Fibroblast of peridontal ligament (primary cell): Measurements from ENCODE around the gene PPM1M.
"Not testable (repeated sequence)": the region's sequence is repeated elsewhere in the genome, so short reads cannot be mapped to it uniquely, and the experiment has no call there.

Source experiments
- DNase-seq: peaks from one replicate; pipeline ENCODE4 v3.0.0-alpha.2; 2010; ENCODE audit errors: extremely low read depth

PPM1M gene

DNA sequence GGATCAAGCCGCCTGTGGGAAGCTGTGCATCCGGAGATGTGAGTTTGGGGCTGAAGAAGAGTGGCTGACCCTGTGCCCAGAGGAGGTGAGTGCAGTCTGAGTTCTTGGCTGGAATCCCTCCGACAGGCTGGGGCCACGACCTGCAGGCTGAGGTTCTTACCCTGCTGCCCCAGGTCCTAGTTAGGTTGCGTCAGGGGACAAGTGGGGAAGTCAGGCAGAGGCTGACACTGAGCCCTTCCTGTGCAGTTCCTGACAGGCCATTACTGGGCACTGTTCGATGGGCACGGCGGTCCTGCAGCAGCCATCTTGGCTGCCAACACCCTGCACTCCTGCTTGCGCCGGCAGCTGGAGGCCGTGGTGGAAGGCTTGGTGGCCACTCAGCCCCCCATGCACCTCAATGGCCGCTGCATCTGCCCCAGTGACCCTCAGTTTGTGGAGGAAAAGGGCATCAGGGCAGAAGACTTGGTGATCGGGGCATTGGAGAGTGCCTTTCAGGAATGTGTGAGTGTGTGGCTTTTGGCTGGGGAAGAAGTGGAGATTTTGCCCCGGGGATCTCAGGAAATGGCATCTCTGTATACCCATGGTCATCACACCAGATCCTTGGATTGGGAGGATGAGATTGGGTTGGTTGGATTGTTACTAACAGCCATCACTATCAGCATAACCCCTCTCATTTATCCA lies 1.3 kb downstream of the PPM1M start:
- DNase-seq: no peak

DNA sequence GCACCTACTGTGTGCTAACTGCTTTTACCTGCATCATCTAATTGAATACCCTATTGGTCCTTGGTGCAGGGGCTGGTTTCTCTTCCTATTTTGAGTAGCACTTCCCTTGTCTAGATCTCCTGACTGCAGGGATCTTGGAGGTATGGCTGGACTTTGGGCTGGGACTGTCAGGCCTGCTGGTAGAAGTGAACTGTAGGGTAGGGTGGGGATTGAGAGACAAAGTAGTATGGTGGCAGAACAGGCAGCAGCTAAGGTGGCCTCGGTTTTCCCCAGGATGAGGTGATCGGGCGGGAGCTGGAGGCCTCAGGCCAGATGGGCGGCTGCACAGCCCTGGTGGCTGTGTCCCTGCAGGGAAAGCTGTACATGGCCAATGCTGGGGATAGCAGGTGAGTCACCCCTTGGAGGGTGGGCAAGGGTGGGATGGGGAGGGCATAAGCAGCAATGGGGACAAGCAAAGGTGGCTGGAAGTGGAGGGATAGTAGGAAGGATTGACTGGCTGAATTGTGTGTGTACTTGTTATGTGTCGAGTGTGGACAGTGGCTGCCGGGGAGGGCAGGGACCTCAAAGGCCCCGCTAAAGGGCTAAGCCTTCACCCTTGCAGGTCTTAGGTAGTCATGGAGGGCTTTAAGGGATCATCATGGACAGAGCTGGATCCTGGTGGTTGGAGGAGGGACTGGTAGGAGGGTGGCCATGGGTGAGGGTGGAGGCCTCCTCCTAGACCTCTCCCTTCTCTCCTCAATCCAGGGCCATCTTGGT lies 2.0 kb downstream of the PPM1M start:
- DNase-seq: no peak

DNA sequence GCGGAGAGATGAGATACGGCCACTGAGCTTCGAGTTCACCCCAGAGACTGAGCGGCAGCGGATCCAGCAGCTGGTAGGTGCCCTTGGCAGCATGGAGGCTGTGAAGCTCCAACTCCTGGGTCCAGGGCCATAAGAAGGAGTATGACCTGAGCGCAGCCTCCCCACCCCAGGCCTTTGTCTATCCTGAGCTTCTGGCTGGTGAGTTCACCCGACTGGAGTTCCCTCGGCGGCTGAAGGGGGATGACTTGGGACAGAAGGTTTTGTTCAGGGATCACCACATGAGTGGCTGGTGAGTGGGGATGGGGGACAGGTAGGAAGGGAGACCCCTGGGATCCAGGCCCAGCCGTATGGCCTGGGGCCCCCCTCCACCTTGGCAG lies 2.6 kb downstream of the PPM1M start:
- DNase-seq: no peak

DNA sequence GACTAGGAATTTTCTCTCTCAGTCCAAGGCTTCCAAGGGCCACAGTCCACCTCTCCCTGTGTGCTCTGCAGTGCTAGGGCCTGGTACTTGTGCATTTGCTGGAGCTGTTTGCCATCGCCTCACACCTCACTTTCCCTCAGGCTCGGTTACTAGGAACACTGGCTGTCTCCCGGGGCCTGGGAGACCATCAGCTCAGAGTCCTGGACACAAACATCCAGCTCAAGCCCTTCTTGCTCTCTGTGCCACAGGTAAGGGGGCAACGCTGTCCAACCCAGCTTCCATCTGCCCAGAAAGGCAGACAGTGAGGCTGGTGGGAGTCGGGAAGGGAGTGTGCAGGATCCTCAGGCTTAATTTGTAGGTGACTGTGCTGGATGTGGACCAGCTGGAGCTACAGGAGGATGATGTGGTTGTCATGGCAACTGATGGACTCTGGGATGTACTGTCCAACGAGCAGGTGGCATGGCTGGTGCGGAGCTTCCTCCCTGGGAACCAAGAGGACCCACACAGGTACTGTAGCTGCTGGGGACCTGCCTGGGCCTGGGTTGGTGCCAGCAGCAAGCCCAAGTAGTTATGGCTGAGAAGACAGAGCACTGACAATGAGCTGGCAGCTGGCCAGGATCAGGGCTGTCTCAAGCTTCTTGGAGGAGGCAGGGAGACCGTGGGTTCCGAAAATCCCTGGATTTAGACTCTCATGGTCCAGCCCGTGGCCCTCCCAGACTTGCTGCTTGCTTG lies 3.4 kb downstream of the PPM1M start:
- no peak for DNase-seq

DNA sequence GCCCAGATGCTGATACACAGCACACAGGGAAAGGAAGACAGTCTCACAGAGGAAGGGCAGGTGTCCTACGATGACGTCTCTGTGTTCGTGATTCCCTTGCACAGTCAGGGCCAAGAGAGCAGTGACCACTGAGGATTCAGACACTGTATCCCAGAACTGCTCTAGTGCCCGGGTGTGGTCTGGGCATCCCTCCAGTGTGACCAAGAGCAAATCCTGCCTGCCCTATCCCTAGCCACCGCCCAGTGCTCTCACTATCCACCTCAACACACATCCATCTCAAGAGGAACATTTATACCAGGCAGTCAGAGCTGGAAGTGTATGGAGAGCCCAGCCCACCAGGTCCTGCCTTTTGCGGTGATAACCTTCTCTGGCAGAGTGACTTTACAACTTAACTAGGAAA lies 4.1 kb downstream of the PPM1M start:
- no peak for DNase-seq

DNA sequence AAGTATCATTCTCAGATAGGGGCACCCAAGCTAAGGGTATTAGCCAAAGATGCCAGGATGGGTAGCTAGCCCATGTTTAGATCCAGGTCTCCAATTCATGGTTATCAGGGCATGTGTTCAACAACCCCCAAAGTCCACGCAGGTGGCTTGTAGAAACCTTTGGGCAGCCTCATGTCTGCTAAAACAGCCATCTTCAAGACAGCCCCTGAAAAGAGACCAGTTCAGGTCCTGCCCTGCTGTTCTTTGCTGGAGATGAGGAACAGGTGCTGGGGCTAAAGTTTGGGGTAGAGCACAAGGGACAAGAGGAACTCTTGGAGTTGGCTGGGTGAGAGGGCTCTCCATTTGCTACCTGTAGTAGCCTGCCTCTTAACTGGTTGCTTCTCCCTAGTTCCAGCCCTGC lies 4.6 kb downstream of the PPM1M start:
- no peak for DNase-seq

DNA sequence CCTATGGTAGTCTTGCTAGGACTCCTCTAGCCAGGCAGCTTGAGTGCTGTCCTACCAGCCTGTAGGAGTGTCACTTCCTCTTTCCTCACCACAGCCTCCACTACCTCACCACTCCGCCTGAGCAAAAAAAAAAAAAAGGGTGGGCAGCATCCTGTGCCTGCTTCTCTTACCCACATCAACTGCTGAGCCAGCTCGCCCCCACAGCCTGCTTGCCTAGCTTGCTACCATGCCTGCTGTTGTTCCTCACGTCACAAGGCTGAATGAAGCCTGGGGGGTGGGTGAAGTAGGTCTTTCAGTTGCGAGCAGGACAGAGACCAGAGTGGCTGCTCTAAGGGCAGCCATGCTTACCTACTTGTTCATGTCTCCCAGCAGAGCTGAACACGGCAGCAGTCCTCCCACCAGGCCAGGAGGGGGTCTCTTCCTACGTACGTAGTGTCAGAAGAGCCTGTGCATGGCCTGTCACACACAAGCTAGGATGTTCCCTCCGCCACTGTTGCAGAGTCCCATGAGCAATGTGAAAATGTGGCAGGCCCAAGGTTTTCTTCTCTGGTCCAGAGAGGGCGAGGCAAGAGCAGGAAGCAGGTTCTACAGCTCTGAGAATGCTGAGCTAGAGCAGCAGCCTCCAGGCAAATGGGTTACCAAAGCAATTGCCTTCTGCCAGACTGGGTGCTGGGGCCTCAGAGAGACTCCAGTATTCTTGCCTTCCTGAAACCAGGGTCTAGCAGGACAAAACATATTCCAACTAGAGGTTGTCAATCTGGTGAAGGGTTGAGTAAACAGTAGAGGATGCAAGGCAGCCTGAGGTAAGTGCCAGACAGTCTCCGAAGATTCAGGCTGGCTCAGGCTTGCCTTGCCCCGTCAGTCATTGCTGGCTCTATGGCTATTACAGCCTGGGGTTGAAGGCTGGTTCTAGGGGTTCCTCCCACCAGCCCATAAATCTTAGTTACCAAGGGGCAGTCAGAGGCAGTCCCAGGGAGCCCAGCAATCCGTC lies 8.1 kb downstream of the PPM1M start:
- DNase-seq: no peak

DNA sequence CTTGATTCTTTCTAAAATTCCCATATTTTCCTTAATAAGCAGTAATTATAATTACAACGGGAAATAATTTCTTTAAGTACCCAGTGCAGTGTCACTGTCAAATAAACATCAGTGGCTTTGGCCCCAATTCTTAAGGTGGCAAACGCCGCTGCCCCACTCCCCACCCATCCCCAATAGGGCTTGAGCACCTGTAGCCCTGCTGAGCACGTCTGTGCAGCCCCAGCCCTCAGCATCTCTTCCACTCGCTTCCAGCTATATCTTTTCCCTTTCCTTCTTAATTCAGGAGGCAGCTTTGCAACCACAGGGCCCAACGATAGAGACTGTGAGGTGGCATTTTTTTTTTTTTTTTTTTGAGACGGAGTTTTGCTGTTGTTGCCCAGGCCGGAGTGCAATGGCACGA lies 9.0 kb downstream of the PPM1M start:
- DNase-seq: no peak

DNA sequence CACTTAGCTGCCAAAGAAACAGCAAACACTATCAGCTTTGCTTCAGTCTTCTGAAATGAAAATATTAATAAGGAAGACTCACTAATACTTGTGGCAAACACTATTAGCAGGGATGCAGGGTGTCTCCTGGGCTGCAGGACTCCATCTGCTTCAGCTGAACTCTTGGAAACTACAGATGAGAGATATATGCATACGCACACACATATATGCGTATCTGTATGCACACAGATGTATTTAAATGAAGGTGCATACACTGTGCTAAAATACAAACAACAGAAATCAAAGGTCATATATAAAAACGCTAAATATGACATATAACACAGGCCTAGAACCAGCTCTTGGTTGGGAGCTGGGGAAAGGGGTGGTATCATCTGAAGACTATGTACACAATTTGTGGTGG lies 10.6 kb downstream of the PPM1M start:
- no peak for DNase-seq

DNA sequence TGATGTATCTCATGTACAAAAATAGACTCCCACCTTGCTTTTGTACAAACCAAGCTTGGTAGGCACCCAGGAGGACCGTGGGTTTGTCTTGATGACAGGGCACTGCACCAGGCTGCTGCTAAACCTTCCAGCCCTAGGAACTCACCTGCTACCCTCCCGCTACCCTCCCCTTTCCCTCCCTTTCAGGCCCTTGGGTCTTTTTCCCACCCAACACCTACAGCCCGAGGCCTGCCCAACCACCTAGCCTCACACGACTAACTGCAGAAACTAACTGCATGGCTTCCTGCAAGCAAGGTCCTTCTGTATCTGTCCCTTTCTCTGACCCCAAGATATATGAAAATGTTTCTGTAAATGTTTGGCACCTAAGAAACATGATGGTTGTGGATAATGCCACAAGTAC lies 11.1 kb downstream of the PPM1M start:
- DNase-seq: no peak

DNA sequence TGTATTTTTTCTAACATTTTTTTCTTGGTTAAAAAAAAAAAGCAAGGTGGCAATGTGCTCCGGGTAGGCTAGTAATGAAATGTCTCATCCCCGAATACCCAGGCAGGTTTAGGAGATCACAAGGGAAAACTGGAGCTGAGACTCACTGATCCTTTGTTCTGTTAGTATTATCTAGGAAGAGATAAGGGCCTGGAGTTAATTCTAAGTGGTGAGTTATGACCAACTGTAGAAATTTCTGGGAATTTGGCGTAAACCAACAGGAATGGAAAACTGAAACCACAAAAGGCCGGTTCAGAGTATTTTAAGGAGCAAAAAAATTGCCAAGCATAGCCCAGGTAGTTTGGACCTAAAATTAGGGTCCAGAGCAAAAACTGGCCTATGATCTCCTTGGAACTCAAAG lies 12.4 kb downstream of the PPM1M start:
- DNase-seq: no peak

DNA sequence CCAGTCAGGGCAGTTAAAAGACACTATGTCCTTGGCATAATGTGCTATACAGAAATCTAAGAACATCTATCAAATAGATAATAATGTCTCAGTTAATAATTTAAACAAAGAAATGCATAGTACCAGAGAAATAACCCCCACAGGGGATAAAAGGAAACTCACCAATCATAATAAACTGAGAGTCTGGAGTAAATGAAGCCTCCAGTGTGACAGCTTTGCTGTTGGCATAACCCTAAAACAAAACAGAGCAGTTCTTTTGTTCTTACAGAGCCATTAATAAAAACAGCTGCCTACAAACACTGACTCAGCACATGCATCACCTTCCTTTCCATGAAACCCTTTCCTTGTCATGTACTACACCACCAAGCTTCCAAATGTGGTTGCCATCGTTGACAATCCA lies 13.5 kb downstream of the PPM1M start:
- DNase-seq: no peak

DNA sequence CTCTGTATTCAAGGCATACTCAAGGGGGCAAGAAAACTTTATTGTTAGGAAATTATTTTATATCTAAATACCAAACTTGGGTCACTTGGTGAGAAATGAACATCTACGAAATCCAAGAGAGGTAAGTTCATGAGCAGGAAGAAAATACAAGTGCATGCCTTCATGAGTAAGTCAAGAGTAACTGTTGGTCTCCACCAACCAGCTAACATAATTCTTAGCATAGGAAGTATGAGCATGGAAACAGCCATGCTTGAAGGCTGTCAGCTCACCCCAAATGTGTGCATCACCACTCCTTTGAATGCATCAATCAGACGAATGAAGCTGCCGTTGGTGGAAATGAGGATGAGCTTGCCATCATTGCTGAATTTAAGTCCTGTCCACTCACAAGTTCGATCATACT lies 13.9 kb downstream of the PPM1M start:
- DNase-seq: no peak

DNA sequence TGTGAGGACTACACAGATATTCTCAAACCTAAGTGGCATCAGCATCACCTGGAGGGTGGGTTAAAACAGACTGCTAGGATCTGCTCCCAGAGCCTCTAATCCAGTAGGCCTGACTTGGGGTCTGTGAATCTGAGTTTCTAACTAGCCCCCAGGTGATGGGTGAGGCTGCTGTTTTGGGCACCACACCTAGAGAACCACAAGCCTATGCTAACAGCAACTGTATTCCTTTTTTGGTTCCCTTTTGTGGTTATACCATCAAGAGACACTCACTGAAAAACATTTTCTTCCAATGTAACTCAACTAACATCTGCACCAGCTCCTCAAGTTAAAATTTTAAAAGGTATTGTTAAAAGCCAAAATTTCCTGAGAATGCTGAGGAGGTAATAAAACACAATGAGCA lies 16.9 kb downstream of the PPM1M start:
- DNase-seq: no peak

DNA sequence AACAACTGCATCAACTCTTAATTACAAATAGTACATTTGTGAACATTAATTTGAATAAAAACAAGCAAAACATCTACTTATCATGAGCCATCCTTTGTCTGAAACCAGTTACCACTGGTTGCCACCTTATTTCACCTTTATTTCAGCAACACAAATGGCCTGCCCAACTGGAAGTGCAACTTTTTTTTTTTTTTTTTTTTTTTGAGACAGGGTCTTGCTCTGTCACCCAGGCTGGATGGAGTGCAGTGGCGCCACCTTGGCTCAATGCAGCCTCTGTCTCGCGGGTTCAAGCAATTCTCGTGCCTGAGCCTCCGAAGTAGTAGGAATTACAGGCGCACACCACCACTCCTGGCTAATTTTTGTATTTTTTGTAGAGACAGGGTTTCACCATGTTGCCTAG lies 19.8 kb downstream of the PPM1M start:
- DNase-seq: no peak

DNA sequence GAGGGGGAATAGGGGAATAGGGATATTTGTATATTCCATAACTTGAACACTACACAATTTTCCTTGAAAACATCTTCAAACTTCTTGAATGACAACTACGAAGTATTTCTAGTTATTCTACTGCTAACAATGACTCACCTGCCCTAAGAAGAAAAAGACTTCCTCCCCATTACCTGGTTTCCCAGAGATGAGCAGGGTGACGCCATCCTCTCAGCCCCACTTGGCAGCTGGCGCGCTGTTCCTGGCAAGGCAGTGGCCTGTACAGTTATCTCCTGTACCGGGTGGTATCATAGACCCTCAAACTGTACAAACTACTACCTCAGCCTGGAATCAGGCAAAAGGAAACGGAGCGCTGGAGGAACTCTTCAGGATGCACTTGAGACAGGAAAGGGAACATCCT lies 22.5 kb downstream of the PPM1M start:
- DNase-seq: no peak

DNA sequence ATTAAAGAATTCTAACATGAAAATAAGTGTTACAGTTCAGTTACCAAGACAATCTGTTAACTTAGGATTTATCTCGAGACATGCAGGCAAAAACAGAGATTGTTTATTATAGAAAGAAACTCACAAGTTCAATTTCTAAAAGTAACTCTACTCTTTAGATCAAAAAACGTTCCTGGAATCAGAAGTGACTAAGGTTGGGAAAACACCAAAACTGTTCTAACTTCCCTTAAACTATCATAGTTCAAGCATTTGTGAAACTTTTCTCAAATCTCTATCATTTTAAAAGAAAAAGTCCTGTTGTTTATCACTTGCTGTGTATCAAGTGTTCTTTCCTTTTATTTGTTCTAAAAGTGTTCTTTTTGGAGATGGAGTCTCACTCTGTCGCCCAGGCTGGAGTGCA lies 24.2 kb downstream of the PPM1M start:
- no peak for DNase-seq

DNA sequence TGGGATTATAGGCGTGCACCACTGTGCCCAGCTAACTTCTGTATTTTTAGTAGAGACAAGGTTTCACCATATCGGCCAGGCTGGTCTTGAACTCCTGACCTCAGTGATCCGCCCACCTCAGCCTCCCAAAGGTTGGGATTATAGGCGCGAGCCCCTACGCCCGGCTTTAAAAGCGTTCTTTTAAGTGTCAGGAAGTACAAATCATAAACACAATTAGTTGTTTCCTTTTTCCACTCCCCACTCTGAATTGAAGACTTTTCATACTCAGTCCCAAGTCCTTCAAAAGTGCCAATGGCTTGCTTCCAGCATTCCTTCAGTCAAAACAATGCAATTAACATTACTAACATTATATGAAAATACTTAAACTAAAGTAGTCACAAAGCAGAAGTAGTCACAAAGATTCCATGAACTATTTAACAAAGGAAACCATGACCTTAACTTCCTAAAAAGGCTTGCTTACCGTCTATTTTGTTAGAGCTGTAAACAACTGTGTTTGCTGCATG lies 24.7 kb downstream of the PPM1M start:
- peak; percentile 41 for DNase-seq

DNA sequence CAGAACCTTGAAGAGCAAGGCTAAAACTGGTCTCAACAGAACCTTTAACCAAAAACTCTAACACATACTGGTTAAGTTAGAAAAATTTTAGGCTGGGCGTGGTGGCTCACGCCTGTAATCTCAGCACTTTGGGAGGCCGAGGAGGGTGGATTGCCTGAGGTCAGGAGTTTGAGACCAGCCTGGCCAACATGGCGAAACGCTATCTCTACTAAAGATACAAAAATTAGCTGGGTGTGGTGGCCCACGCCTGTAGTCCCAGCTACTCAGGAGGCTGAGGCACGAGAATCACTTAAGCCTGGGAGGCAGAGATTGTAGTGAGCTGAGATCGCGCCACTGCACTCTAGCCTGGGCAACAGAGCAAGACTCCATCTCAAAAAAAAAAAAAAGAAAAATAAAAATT lies 26.6 kb downstream of the PPM1M start:
- DNase-seq: not testable (repeated sequence)

DNA sequence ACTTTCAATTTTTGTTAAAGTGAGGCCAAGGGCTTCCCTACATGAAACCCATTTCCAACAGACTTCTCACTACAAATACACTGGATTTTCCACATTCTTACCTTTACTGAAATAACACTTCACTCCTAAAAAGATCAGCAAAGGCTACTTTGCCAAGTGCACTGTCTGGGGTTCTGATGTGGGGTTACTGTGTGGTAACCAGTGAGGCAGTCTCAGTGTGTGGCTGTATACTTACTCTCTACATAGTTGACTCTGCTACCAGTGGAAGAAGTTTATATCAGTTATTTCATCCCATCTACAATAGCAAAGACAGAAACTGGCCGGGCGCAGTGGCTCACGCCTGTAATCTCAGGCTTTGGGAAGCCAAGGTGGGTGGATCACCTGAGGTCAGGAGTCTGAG lies 27.3 kb downstream of the PPM1M start:
- no peak for DNase-seq

DNA sequence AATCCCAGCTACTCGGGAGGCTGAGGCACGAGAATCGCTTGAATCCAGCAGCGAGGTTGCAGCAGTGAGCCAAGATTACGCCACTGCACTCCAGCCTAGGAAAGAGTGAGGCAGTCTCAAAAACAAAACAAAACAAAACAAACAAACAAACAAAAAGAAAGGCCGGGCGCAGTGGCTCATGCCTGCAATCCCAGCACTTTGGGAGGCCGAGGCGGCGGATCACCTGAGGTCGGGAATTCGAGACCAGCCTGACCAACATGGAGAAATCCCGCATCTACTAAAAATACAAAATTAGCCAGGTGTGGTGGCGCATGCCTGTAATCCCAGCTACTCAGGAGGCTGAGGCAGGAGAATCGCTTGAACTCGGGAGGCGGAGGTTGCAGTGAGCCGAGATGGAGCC lies 29.2 kb downstream of the PPM1M start:
- DNase-seq: not testable (repeated sequence)
